Mucosa of rectum (tissue), 2 donors: ENCODE measurements around the gene LCMT1.

ENCODE experiments used
- H3K27ac ChIP-seq, 2 donors: one replicate each; pipeline ENCODE4 v1.7.0; 2013; ENCODE audit warnings: inconsistent platforms in 2 of 2, low read depth in 2 of 2, low read length in 2 of 2
- H3K27me3 ChIP-seq, 2 donors: one replicate each; pipeline ENCODE4 v1.7.0; 2013; ENCODE audit warnings: low read length in 2 of 2; ENCODE audit not compliant: control insufficient read depth in 2 of 2, insufficient read depth in 2 of 2
- H3K36me3 ChIP-seq, 2 donors: one replicate each; pipeline ENCODE4 v1.7.0; 2013; ENCODE audit warnings: low read length in 2 of 2; ENCODE audit not compliant: control insufficient read depth in 2 of 2, insufficient read depth in 2 of 2
- H3K4me1 ChIP-seq, 2 donors: one replicate each; pipeline ENCODE4 v1.7.0; 2013; ENCODE audit warnings: low read length in 2 of 2, mild to moderate bottlenecking in 1 of 2; ENCODE audit not compliant: control insufficient read depth in 2 of 2, insufficient read depth in 2 of 2
- H3K4me3 ChIP-seq, 2 donors: one replicate each; pipeline ENCODE4 v1.7.0; 2013; ENCODE audit warnings: low read length in 2 of 2
- H3K9ac ChIP-seq, 2 donors: one replicate each; pipeline ENCODE4 v1.7.0; 2013; ENCODE audit warnings: low read length in 2 of 2, low read depth in 1 of 2, mild to moderate bottlenecking in 1 of 2
- H3K9me3 ChIP-seq, 2 donors: one replicate each; pipeline ENCODE4 v1.7.0; 2013; ENCODE audit warnings: low read length in 2 of 2; ENCODE audit not compliant: control insufficient read depth in 2 of 2
- donor health status: healthy.
- donor health status: Normal muscosa, but diverticular disease.

LCMT1 gene

DNA sequence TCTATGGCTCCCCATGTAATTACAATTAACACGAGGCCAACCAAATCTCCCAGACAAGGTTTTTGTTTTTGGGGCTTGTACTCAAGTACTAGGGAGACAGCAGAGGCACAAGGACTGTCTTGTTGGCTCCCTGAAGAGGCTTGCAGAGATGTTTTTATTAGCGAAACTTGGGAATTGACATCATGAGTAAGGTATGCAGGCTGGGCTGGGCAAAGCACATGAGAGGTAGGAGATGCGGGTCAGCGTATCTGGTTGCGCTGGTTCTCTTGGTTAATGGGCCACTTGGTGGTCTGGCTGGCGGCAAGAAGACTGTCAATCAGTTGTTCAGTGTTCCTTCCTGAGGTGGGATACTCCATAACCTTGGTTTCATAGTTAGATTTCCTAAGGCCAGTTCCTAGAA, 28.9 kb downstream of the LCMT1 start:
- Histone ChIP-seq H3K27ac (no peak overlapping the region), H3K4me1 (peaks cover 3 to 6% of the 10 kb centered on the region in 2 donors), H3K4me3 (no peak overlapping the region), H3K9me3 (no peaks in the 10 kb centered on the region), H3K27me3 (no peaks in the 10 kb centered on the region), H3K9ac (no peak overlapping the region), H3K36me3 (peaks cover 29 to 54% of the 10 kb centered on the region in 2 donors)

DNA sequence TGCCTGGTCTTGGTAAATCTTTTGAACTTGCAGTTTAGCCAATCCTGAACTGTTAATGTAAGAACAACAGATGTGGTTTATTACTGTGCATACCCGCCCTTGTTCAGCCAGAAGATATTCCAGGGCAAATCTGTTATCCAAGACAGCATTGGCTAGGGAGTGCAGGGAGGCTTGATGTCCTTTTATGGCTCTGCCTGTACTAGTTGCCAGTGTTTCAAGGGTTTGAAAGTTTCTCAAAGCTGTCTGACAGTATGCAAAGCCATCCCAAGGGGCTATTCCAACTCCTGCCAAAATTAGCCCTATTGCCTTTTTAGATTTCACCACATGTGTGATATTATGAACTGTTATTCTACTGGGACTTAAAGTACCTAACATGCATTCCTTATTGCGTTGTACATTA, 30.1 kb downstream of the LCMT1 start:
- H3K4me1 ChIP-seq: peaks cover 0 to 3% of the 10 kb centered on the region in 2 donors
- no peaks in the 10 kb centered on the region for H3K9me3 ChIP-seq
- no peaks in the 10 kb centered on the region for H3K27me3 ChIP-seq
- H3K36me3 ChIP-seq: peaks cover 28 to 54% of the 10 kb centered on the region in 2 donors
- H3K4me3 ChIP-seq: no peak overlapping the region
- no peak overlapping the region for H3K9ac ChIP-seq
- H3K27ac ChIP-seq: no peak overlapping the region

DNA sequence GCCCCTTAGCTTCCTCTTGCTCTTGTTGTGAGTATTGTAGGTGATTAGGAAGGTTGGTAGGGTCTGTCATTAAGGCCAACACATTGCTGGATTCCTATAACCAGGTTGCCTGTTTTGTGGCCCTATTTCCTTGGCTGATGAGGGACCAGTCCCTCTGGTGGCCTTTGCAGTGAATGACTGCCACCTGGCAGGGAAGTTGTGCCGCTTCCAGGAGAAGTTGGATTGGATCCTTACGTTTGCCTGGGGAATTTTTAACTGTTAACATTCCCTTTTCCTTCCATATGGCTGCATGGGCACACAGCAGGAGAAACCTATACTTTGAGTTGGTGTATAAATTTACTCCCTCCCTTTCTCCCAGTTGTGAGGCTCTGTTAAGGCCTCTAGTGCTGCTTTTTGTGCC, 32.4 kb downstream of the LCMT1 start:
- no peak overlapping the region for H3K27ac ChIP-seq
- H3K27me3 ChIP-seq: no peaks in the 10 kb centered on the region
- no peak overlapping the region for H3K9ac ChIP-seq
- H3K4me1 ChIP-seq: peaks cover 0 to 3% of the 10 kb centered on the region in 2 donors
- H3K36me3 ChIP-seq: peaks cover 19 to 56% of the 10 kb centered on the region in 2 donors
- no peaks in the 10 kb centered on the region for H3K9me3 ChIP-seq
- H3K4me3 ChIP-seq: no peak overlapping the region

DNA sequence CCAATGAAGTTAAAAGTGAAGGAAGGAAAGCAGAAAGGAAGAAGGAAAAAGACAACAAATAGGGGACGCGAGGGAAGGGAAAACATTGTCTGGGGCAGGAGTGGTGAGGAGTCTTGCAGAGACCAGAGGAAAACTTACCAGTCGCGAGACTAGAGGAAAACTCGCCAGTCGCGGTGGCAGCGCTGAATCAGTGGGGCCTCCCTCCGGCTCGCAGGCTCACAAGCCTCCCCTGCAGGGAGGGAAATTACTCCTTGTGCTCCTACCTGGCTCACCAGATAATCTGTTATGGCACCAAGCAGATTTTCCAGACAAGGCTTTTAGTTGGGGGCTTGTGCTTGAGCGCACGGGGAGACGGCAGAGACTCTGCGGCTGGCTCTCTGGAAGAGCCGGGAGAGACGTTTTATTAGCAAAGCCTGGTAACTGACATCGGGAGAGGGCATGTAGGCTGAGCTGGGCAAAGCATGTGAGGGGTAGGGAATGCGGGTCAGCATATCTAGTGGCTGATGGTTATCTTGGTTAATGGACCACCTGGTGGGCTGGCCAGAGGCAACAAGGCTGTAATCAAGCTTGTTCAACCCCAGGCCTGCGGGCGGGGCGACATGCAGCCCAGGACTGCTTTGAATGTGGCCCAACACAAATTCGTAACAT, 37.1 kb downstream of the LCMT1 start:
- H3K36me3 ChIP-seq: peaks cover 13 to 40% of the 10 kb centered on the region in 2 donors
- H3K9me3 ChIP-seq: no peaks in the 10 kb centered on the region
- no peak overlapping the region for H3K27ac ChIP-seq

DNA sequence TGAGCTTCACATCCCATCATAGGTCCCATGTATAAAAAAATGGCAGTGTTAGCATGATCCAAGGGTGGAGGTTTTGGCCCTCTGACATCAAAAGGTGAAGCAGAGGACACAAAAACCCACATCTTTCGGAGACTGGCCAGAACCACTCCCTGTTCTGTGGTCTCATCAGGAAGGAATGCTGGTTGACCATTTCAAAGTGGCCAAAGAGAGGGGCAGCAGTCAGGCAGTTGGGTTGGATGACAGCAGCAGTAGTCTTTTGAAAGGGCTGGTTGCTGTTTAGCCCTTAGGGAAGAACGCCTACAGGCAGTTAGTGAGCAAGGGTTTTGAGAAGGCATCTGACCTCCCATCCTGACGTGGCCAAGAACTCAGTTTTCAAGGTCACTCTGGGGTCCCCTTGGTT, 40.5 kb downstream of the LCMT1 start:
- Histone ChIP-seq H3K27ac (no peak overlapping the region), H3K9ac (no peak overlapping the region), H3K27me3 (no peaks in the 10 kb centered on the region), H3K9me3 (no peaks in the 10 kb centered on the region), H3K4me1 (no peaks in the 10 kb centered on the region), H3K36me3 (peaks cover 14 to 33% of the 10 kb centered on the region in 2 donors), H3K4me3 (no peak overlapping the region)

More for the DNA sequence above, 37.1 kb downstream of the LCMT1 start:
- no peaks in the 10 kb centered on the region for H3K27me3 ChIP-seq
- no peak overlapping the region for H3K9ac ChIP-seq
- no peak overlapping the region for H3K4me3 ChIP-seq
- no peaks in the 10 kb centered on the region for H3K4me1 ChIP-seq

DNA sequence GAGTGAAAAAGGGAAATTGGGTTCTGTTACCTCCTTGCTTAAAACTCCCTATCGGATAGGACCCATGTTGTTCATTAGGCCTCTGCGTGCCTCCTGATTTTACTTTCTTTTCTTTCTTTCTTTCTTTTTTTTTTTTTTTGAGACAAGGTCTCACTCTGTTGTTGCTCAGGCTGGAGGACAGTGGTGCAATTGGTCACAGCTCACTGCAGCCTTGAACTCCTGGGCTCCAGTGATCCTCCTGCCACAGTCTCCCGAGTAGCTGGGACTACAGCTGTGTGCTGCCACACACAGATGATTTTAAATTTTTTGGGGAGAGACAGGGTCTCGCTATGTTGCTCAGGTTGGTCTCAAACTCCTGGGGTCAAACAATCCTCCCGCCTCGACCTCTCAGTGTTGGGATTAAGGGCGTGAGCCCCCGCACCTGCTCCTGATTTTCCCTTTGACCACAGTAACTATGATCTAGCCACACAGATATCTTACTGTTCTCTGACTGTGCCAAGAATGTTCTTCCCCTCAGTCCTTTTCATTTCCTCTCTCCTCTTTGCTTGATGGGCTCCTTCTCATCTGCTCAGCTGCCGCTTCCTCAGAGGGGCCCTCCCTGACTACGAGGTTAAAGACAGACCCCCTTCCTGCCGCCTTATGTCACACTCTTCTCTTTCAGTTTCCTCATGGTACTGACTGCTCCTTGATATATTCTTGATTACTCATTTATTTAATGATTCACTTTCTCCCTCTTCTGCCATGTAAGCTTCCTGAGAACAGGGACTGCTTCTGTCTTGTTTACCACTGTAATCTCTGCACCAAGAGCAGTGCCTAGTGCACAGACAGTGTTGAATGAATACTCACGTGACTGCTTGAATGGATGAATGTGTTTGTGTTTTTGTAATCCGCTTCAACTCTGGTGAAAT, 44.3 kb downstream of the LCMT1 start:
- no peak overlapping the region for H3K27ac ChIP-seq
- H3K36me3 ChIP-seq: peaks cover 25 to 37% of the 10 kb centered on the region in 2 donors
- no peaks in the 10 kb centered on the region for H3K4me1 ChIP-seq
- H3K27me3 ChIP-seq: no peaks in the 10 kb centered on the region
- no peaks in the 10 kb centered on the region for H3K9me3 ChIP-seq
- no peak overlapping the region for H3K9ac ChIP-seq
- H3K4me3 ChIP-seq: no peak overlapping the region

DNA sequence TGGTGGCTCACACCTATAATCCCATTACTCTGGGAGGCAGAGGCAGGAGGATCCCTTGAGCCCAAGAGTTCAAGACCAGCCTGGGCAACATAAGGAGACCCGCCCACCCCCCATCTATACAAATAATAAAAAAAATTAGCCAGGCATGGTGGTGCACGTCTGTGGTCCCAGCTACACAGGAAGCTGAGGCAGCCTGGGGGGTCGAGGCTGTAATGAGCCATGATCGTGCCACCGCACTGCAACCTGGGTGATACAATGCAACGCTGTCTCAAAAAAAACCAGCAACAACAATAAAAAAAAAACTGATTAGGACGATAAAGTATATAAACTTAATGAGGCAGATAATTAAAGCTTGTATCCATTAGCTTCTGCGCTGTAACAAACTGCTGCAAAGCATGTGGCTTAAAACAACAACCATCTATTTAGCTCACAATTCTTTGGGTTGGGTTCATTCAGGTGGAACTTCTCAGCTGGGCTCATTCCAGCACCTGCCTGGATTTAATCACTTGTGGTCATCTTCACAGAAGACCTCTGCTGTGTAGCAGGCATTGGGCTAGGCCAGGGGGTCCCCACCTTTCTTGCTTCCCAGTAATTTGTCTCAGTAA, 45.8 kb downstream of the LCMT1 start:
- H3K9ac ChIP-seq: no peak overlapping the region
- peaks cover 19 to 34% of the 10 kb centered on the region in 2 donors for H3K36me3 ChIP-seq
- no peaks in the 10 kb centered on the region for H3K27me3 ChIP-seq
- H3K27ac ChIP-seq: no peak overlapping the region
- H3K9me3 ChIP-seq: no peaks in the 10 kb centered on the region
- H3K4me1 ChIP-seq: no peaks in the 10 kb centered on the region
- no peak overlapping the region for H3K4me3 ChIP-seq

DNA sequence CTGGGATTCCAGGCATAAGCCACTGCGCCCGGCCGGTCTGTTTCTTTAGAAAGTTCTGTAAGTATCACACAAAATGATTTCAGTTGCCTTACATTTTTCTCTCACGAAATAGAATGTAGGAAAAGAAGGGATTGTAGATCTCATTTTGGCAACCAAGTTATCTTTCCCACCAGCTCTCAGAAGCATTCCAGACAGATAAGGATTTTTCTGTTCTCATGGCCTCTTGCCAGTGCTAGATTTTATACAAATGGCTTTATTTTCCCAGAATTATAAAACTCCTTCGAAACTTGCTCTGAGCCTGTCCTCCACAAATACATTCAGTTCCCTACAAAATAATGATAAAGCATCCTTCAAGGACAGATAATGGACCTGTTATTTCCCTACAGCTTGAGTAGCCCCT, 46.9 kb downstream of the LCMT1 start:
- H3K27me3 ChIP-seq: no peaks in the 10 kb centered on the region
- H3K27ac ChIP-seq: no peak overlapping the region
- no peaks in the 10 kb centered on the region for H3K4me1 ChIP-seq
- H3K9ac ChIP-seq: no peak overlapping the region
- no peak overlapping the region for H3K4me3 ChIP-seq
- H3K36me3 ChIP-seq: peaks cover 19 to 31% of the 10 kb centered on the region in 2 donors
- H3K9me3 ChIP-seq: no peaks in the 10 kb centered on the region

DNA sequence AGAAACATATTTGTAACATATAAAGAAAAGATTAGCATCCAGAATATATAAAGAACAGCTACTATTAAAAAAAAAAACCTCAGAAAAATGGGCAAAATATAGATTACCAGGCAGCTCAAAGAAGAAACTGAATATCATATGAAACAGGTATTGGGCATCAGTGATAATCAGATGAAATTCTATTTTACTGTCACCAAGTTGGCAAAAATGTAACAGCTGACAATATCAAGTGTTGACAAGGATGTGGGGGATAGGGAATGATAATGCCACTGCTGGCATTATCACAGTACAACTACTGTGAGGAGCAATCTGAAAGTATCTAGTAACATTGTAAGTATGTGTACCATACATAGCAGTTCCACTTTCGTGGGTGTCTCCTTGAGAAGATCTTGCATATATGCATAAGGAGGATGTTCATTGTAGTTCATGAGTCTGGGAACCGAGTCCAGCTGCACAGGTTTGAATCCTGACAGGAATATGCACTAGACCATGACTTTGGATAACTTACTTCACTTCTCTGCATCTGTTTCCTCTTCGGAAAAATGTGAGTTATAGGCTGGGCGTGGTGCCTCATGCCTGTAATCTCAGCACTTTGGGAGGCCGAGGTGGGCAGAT, 50.3 kb downstream of the LCMT1 start:
- peaks cover 38 to 48% of the 10 kb centered on the region in 2 donors for H3K36me3 ChIP-seq
- no peak overlapping the region for H3K9ac ChIP-seq
- H3K4me1 ChIP-seq: no peaks in the 10 kb centered on the region
- H3K9me3 ChIP-seq: no peaks in the 10 kb centered on the region
- no peak overlapping the region for H3K4me3 ChIP-seq
- no peaks in the 10 kb centered on the region for H3K27me3 ChIP-seq
- no peak overlapping the region for H3K27ac ChIP-seq

DNA sequence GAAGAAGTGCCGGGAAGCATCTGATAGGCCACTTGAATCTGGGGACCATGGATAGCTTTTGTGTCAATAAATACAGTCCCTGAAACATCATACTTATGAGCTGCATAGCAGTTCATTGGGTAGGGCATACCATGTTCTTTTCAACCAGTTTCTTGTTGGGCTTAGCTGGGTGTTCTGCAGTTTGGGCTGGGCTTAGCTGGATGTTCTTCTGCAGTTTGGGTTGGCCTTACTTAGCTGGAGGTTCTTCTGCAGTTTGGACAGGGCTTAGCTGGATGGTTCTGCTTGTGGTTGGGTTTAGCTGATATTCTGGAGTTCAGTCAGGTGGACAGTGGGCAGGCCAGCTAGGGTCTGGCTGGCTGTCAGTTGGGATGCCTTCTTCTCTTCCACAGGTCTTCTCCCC, 52.1 kb downstream of the LCMT1 start:
- Histone ChIP-seq H3K9ac (no peak overlapping the region), H3K4me1 (no peaks in the 10 kb centered on the region), H3K4me3 (no peak overlapping the region), H3K36me3 (peaks cover 38 to 47% of the 10 kb centered on the region in 2 donors), H3K9me3 (no peaks in the 10 kb centered on the region), H3K27me3 (no peaks in the 10 kb centered on the region), H3K27ac (no peak overlapping the region)
